Osteoblast (primary cell): Measurements from ENCODE around the gene ATN1. TPM values are rescaled to one million over a fixed set of nuclear protein-coding genes. Genes with fewer than 3 reads are reported as not detected.
A peak's percentile ranks its signal among the peaks of the same experiment; 100 is the strongest.

ENCODE experiments used
- DNase-seq: peaks from one replicate; pipeline ENCODE4 v3.0.0; 2011; ENCODE audit warnings: low spot score, mixed read lengths; ENCODE audit not compliant: insufficient read length; ENCODE audit errors: missing footprints
- H2AFZ ChIP-seq: 2 replicates; pipeline ENCODE4 v1.6.0; 2011; ENCODE audit warnings: mild to moderate bottlenecking, low read length
- H3K27ac ChIP-seq: 2 replicates; pipeline ENCODE4 v1.5.1; 2011; ENCODE audit warnings: mild to moderate bottlenecking, low read depth, low read length, moderate library complexity
- H3K27me3 ChIP-seq: 2 replicates; pipeline ENCODE4 v1.6.0; 2012; ENCODE audit warnings: mild to moderate bottlenecking, control low read depth, inconsistent platforms, low read length, moderate library complexity; ENCODE audit not compliant: insufficient read depth
- H3K36me3 ChIP-seq: 2 replicates; pipeline ENCODE4 v1.5.1; 2011; ENCODE audit warnings: mild to moderate bottlenecking, low read length, control low read depth, moderate library complexity; ENCODE audit not compliant: insufficient read depth
- H3K4me1 ChIP-seq: 2 replicates; pipeline ENCODE4 v1.5.1; 2011; ENCODE audit warnings: mild to moderate bottlenecking, low read length, control low read depth, moderate library complexity; ENCODE audit not compliant: insufficient read depth
- H3K4me2 ChIP-seq: 2 replicates; pipeline ENCODE4 v1.6.0; 2011; ENCODE audit warnings: mild to moderate bottlenecking, low read length; ENCODE audit not compliant: insufficient read depth
- H3K4me3 ChIP-seq: fragments of 200-600 bp; sonication (generic); 3 replicates; pipeline ENCODE4 v1.5.1; 2012; ENCODE audit warnings: mild to moderate bottlenecking, low read length, inconsistent platforms; ENCODE audit not compliant: insufficient read depth
- H3K79me2 ChIP-seq: 2 replicates; pipeline ENCODE4 v1.6.0; 2012; ENCODE audit warnings: mild to moderate bottlenecking, low read length, control low read depth, inconsistent platforms; ENCODE audit not compliant: insufficient read depth
- H3K9me3 ChIP-seq: 2 replicates; pipeline ENCODE4 v1.5.1; 2011; ENCODE audit warnings: low read depth, low read length, control low read depth
- H4K20me1 ChIP-seq: 2 replicates; pipeline ENCODE4 v1.6.0; 2012; ENCODE audit warnings: mild to moderate bottlenecking, low read length, control low read depth; ENCODE audit not compliant: insufficient read depth
- CTCF ChIP-seq: IDR thresholded peaks from 2 replicates; pipeline ENCODE4 v1.5.1; 2011; ENCODE audit warnings: mild to moderate bottlenecking, low read depth, low read length, moderate library complexity; ENCODE audit errors: extremely low read depth
- total RNA-seq: library from RNA; depleted of rRNA; stranded (reverse); fragments of >200 nt; gene quantifications from 2 replicates; pipeline ENCODE4 v1.2.3, GENCODE V29; 2012

Gene ATN1
- total RNA-seq, 1 donor, result 14.1 TPM

- no peaks in the 10 kb centered on the region for H4K20me1 ChIP-seq
- peaks cover 42% of the 10 kb centered on the region for H3K36me3 ChIP-seq
- H3K4me3 ChIP-seq, result peak overlapping the region; percentile 88
- peaks cover 7% of the 10 kb centered on the region for H3K79me2 ChIP-seq
- no peak for TF ChIP-seq CTCF
- H3K4me2 ChIP-seq, result peak overlapping the region; percentile 95
- peak overlapping the region; percentile 82 for H3K27ac ChIP-seq
- peaks cover 23% of the 10 kb centered on the region for H3K4me1 ChIP-seq
- no peaks in the 10 kb centered on the region for H3K27me3 ChIP-seq
- H3K9me3 ChIP-seq, result no peaks in the 10 kb centered on the region
- peak; percentile 99 for DNase-seq
- peak overlapping the region; percentile 72 for H2AFZ ChIP-seq
These were observed 15.6 kb downstream of the ATN1 start for GRCh38 chr12:6943389-6943721.

- H2AFZ ChIP-seq, result peak within 1 kb of the TSS; percentile 72
- peak; percentile 95 for DNase-seq
- H3K27ac ChIP-seq, result peak within 1 kb of the TSS; percentile 82
- H3K4me3 ChIP-seq, result peak within 1 kb of the TSS; percentile 88
- no peaks in the 10 kb centered on the region for H3K27me3 ChIP-seq
- H4K20me1 ChIP-seq, result no peaks in the 10 kb centered on the region
- H3K4me1 ChIP-seq, result peaks cover 20% of the 10 kb centered on the region
- H3K36me3 ChIP-seq, result peaks cover 38% of the 10 kb centered on the region
- no peaks in the 10 kb centered on the region for H3K9me3 ChIP-seq
- no peak for TF ChIP-seq CTCF
- peak within 1 kb of the TSS; percentile 95 for H3K4me2 ChIP-seq
- peaks cover 7% of the 10 kb centered on the region for H3K79me2 ChIP-seq
These were observed 16.1 kb downstream of the ATN1 start, which contains the start of the genes C12orf57 and RNU7-1 for GRCh38 chr12:6943722-6944380. Gene C12orf57, plus strand, starts transcription at chr12:6944022. Its CDS starts 100 bp downstream, at chr12:6944122. Gene RNU7-1, plus strand, starts transcription at chr12:6943816.

- Histone ChIP-seq H3K4me2 (peak overlapping the region; percentile 95), H4K20me1 (no peaks in the 10 kb centered on the region), H3K79me2 (peaks cover 4% of the 10 kb centered on the region), H3K27me3 (no peaks in the 10 kb centered on the region), H3K27ac (peak overlapping the region; percentile 82), H3K4me1 (peaks cover 20% of the 10 kb centered on the region), H2AFZ (peak overlapping the region; percentile 60), H3K4me3 (peak overlapping the region; percentile 88), H3K36me3 (peaks cover 31% of the 10 kb centered on the region), H3K9me3 (no peaks in the 10 kb centered on the region)
- peak; percentile 80 for TF ChIP-seq CTCF
- peak; percentile 98 for DNase-seq
These were observed 16.8 kb downstream of the ATN1 start for GRCh38 chr12:6944381-6945186.

- no peak overlapping the region for H3K27ac ChIP-seq
- peaks cover 20% of the 10 kb centered on the region for H3K4me1 ChIP-seq
- TF ChIP-seq CTCF, result no peak
These were observed 17.9 kb downstream of the ATN1 start for GRCh38 chr12:6945613-6946012.

More at GRCh38 chr12:6945613-6946012, 17.9 kb downstream of the ATN1 start:
- Histone ChIP-seq H2AFZ (no peak overlapping the region), H3K79me2 (peaks cover 2% of the 10 kb centered on the region), H4K20me1 (no peaks in the 10 kb centered on the region), H3K9me3 (no peaks in the 10 kb centered on the region), H3K4me2 (no peak overlapping the region), H3K27me3 (no peaks in the 10 kb centered on the region), H3K4me3 (no peak overlapping the region), H3K36me3 (peaks cover 24% of the 10 kb centered on the region)
- DNase-seq, result no peak
